ENCODE data around the gene DNAH11.
"Not testable (repeated sequence)": the region's sequence is repeated elsewhere in the genome, so short reads cannot be mapped to it uniquely, and the experiment has no call there.

DNAH11 gene

GRCh38 chr7:21717323-21717722 lies 174.5 kb downstream of the DNAH11 start:
- DNase-seq (ENCODE audit: low spot score), result no peak

- DNase-seq (ENCODE audit: low spot score), result no peak
Measured at GRCh38 chr7:21718391-21718790, 175.6 kb downstream of the DNAH11 start.

GRCh38 chr7:21719846-21720245 lies 177.0 kb downstream of the DNAH11 start:
- no peak for DNase-seq (ENCODE audit: low spot score)

GRCh38 chr7:21722371-21722770 lies 179.5 kb downstream of the DNAH11 start:
- DNase-seq (ENCODE audit: low spot score), result no peak

- no peak for DNase-seq (ENCODE audit: low spot score)
Measured at GRCh38 chr7:21724562-21724961, 181.7 kb downstream of the DNAH11 start.

GRCh38 chr7:21730399-21730798 lies 187.6 kb downstream of the DNAH11 start:
- DNase-seq (ENCODE audit: low spot score), result no peak

- no peak for DNase-seq (ENCODE audit: low spot score)
Measured at GRCh38 chr7:21731977-21732376, 189.1 kb downstream of the DNAH11 start.

- not testable (repeated sequence) for DNase-seq (ENCODE audit: low spot score)
Measured at GRCh38 chr7:21732956-21733355, 190.1 kb downstream of the DNAH11 start.

- DNase-seq (ENCODE audit: low spot score), result no peak
Measured at GRCh38 chr7:21733837-21734236, 191.0 kb downstream of the DNAH11 start.

GRCh38 chr7:21743493-21743892 lies 200.7 kb downstream of the DNAH11 start:
- no peak for DNase-seq (ENCODE audit: low spot score)

- no peak for DNase-seq (ENCODE audit: low spot score)
Measured at GRCh38 chr7:21746949-21747348, 204.1 kb downstream of the DNAH11 start.

GRCh38 chr7:21747806-21748205 lies 205.0 kb downstream of the DNAH11 start:
- DNase-seq (ENCODE audit: low spot score), result no peak

- no peak for DNase-seq (ENCODE audit: low spot score)
Measured at GRCh38 chr7:21749378-21749777, 206.5 kb downstream of the DNAH11 start.

- DNase-seq (ENCODE audit: low spot score), result no peak
Measured at GRCh38 chr7:21753071-21753470, 210.2 kb downstream of the DNAH11 start.

- no peak for DNase-seq (ENCODE audit: low spot score)
Measured at GRCh38 chr7:21754963-21755362, 212.1 kb downstream of the DNAH11 start.

- DNase-seq (ENCODE audit: low spot score), result no peak
Measured at GRCh38 chr7:21757537-21758282, 214.9 kb downstream of the DNAH11 start.

- no peak for DNase-seq (ENCODE audit: low spot score)
Measured at GRCh38 chr7:21758286-21758685, 215.4 kb downstream of the DNAH11 start.

GRCh38 chr7:21762469-21762868 lies 219.6 kb downstream of the DNAH11 start:
- no peak for DNase-seq (ENCODE audit: low spot score)

GRCh38 chr7:21763818-21764217 lies 221.0 kb downstream of the DNAH11 start:
- no peak for DNase-seq (ENCODE audit: low spot score)

- no peak for DNase-seq (ENCODE audit: low spot score)
Measured at GRCh38 chr7:21766218-21766617, 223.4 kb downstream of the DNAH11 start.

GRCh38 chr7:21767300-21767900 lies 224.6 kb downstream of the DNAH11 start:
- peak; percentile 79 for DNase-seq (ENCODE audit: low spot score)

- DNase-seq (ENCODE audit: low spot score), result no peak
Measured at GRCh38 chr7:21768279-21768678, 225.4 kb downstream of the DNAH11 start.

- DNase-seq (ENCODE audit: low spot score), result no peak
Measured at GRCh38 chr7:21771266-21771665, 228.4 kb downstream of the DNAH11 start.
